ENCODE measurements around the gene OR9K2.
"Not testable (repeated sequence)": the region's sequence is repeated elsewhere in the genome, so short reads cannot be mapped to it uniquely, and the experiment has no call there.

OR9K2 gene

GRCh38 chr12:55126106-55126505, at the start of gene OR9K2:
Gene OR9K2 (plus strand): TSS chr12:55126406. CDS start chr12:55129835, 3,429 bp downstream.
- no peak for DNase-seq (ENCODE audit: low read depth, low spot score)

- DNase-seq (ENCODE audit: low read depth, low spot score): no peak
These were observed 33.6 kb upstream of the OR9K2 start for GRCh38 chr12:55092579-55092978.

- DNase-seq (ENCODE audit: low read depth, low spot score): no peak
These were observed 13.8 kb upstream of the OR9K2 start for GRCh38 chr12:55112378-55112875.

GRCh38 chr12:55116152-55116551, 10.1 kb upstream of the OR9K2 start:
- DNase-seq (ENCODE audit: low read depth, low spot score): no peak

- DNase-seq (ENCODE audit: low read depth, low spot score): no peak
These were observed 6.6 kb downstream of the OR9K2 start for GRCh38 chr12:55132816-55133215.

- DNase-seq (ENCODE audit: low read depth, low spot score): peak; percentile 42
These were observed 16.7 kb downstream of the OR9K2 start for GRCh38 chr12:55142669-55143565.

- no peak for DNase-seq (ENCODE audit: low read depth, low spot score)
These were observed 17.3 kb downstream of the OR9K2 start for GRCh38 chr12:55143566-55143870.

- peak; percentile 40 for DNase-seq (ENCODE audit: low read depth, low spot score)
These were observed 40.9 kb downstream of the OR9K2 start for GRCh38 chr12:55167010-55167640.

- DNase-seq (ENCODE audit: low read depth, low spot score): no peak
These were observed 45.2 kb downstream of the OR9K2 start for GRCh38 chr12:55171445-55171844.

GRCh38 chr12:55171846-55172245, 45.6 kb downstream of the OR9K2 start:
- DNase-seq (ENCODE audit: low read depth, low spot score): not testable (repeated sequence)

GRCh38 chr12:55172686-55173085, 46.5 kb downstream of the OR9K2 start:
- DNase-seq (ENCODE audit: low read depth, low spot score): no peak

- peak; percentile 52 for DNase-seq (ENCODE audit: low read depth, low spot score)
These were observed 47.2 kb downstream of the OR9K2 start for GRCh38 chr12:55173456-55173855.

All from ELF-1 (cell line).